Stomach (tissue), 9 donors: ENCODE data around the gene FRMPD3. TPM values are rescaled to one million over a fixed set of nuclear protein-coding genes. Genes with fewer than 3 reads are reported as not detected.
A peak's percentile ranks its signal among the peaks of the same experiment; 100 is the strongest.
"Not testable (repeated sequence)": the region's sequence is repeated elsewhere in the genome, so short reads cannot be mapped to it uniquely, and the experiment has no call there.

Experiments used
- DNase-seq, 2 donors: peaks; one replicate each; pipeline versions ENCODE4 v3.0.0 to v3.0.0-alpha.2; 2013 to 2019
- H3K27ac ChIP-seq, 5 donors: fragments of 200-600 bp in 4 of 5; sonication (generic) in 4 of 5; one replicate each; pipeline ENCODE4 v1.5.1; 2013 to 2019; ENCODE audit warnings: mild to moderate bottlenecking in 1 of 5, moderate library complexity in 1 of 5
- H3K27me3 ChIP-seq, 3 donors: fragments of 200-600 bp; sonication (generic); one replicate each; pipeline ENCODE4 v1.5.1; 2017 to 2019; ENCODE audit warnings: mixed run types in 1 of 3
- H3K36me3 ChIP-seq, 4 donors: fragments of 200-600 bp; sonication (generic); 1 replicate in 3 of 4; 2 replicates in 1 of 4; pipeline ENCODE4 v1.5.1; 2016 to 2019
- H3K4me1 ChIP-seq, 4 donors: fragments of 200-600 bp; sonication (generic); one replicate each; pipeline ENCODE4 v1.5.1; 2016 to 2019
- H3K4me3 ChIP-seq, 4 donors: fragments of 200-600 bp; sonication (generic) in 3 of 4; one replicate each; pipeline ENCODE4 v1.5.1; 2016 to 2019; ENCODE audit warnings: mild to moderate bottlenecking in 1 of 4
- H3K9me3 ChIP-seq, 4 donors: fragments of 200-600 bp; sonication (generic); one replicate each; pipeline ENCODE4 v1.5.1; 2016 to 2019
- EP300 ChIP-seq: sonication (generic); formaldehyde crosslinking; IDR thresholded peaks from one replicate; pipeline ENCODE4 v1.6.1; 2017; ENCODE audit warnings: antibody characterized with exemption
- POLR2A ChIP-seq, 4 donors: fragments of 450-650 bp; IDR thresholded peaks; one replicate each; pipeline ENCODE4 v1.6.1; 2016; ENCODE audit warnings: antibody characterized with exemption in 4 of 4, control low read depth in 2 of 4, mild to moderate bottlenecking in 1 of 4, moderate library complexity in 1 of 4
- POLR2AphosphoS5 ChIP-seq, 3 donors: sonication (generic); formaldehyde crosslinking; IDR thresholded peaks; one replicate each; pipeline ENCODE4 v1.6.1; 2016; ENCODE audit warnings: antibody characterized with exemption in 3 of 3
- WGBS, 5 donors: extraction: QIAGEN DNeasy Blood & Tissue Kit in 3 of 5; methylation state at CpG; one replicate each; pipeline versions ENCODE4 v1.1.5 to v1.1.7; 2013 to 2018; 5-methylcytosine and 5-hydroxymethylcytosine counted together
- intact Hi-C: fragments of 100-400 bp; cut with DNase I; formaldehyde crosslinking; loops from one replicate; pipeline ENCODE4 v1.15.1; 2023; ENCODE audit warnings: low total_unique reads
- polyA plus RNA-seq, 3 donors: library from polyadenylated mRNA; stranded (reverse); fragments of 200-250 nt; gene quantifications; one replicate each; pipeline ENCODE4 v1.2.3, GENCODE V29; 2013
- total RNA-seq, 5 donors: library from RNA; depleted of rRNA; stranded (reverse); fragments of >200 nt; gene quantifications; one replicate each; pipeline versions ENCODE4 v1.1.0 to v1.2.3, GENCODE V29; 2014 to 2016
- TF ChIP-seq, protein P1 (sequence below), 7 experiments: fragments of 450-650 bp in 4 of 7; fragments of 200-600 bp in 3 of 7; sonication (generic) in 3 of 7; IDR thresholded peaks; one replicate each; pipeline ENCODE4 v1.5.1; 2016 to 2019; ENCODE audit warnings: antibody characterized with exemption in 7 of 7, control low read depth in 2 of 7, mild to moderate bottlenecking in 1 of 7
- donor health status: healthy with polysubstance abuse.
- donor health status: Bipolar disorder and iron deficiency.
- donor health status: healthy.

FRMPD3 gene
- total and polyA plus RNA-seq, 8 donors = 0.05 to 0.73 (median 0.06) TPM; not detected in 5

DNA sequence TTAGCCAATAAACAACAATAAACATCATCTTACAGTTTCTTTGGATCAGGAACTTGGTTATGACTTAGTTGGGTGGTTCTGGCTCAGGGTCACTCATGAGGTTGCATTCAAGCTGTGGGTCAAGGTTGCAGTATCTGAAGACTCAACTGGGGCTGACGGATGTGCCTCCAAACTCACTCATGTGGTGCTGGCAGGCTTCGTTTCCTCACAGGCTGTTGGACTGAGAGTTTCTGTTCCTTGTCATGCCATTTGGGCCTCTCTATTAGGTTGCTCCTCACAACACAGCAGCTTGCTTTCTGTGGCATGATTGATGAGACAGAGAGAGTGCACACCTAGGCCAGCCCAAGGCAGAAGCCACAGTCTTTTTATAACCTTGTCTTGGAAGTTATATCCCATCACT, 20.7 kb downstream of the FRMPD3 start:
- no peaks in the 10 kb centered on the region for H3K36me3 ChIP-seq
- no peaks in the 10 kb centered on the region for H3K4me1 ChIP-seq
- intact Hi-C loops = no loop called here
- TF ChIP-seq POLR2A (IDR thresholded peaks at IDR 0.05) (no peak), POLR2AphosphoS5 (IDR thresholded peaks at IDR 0.05) (no peak), EP300 (no peak)
- TF ChIP-seq, protein P1, sequence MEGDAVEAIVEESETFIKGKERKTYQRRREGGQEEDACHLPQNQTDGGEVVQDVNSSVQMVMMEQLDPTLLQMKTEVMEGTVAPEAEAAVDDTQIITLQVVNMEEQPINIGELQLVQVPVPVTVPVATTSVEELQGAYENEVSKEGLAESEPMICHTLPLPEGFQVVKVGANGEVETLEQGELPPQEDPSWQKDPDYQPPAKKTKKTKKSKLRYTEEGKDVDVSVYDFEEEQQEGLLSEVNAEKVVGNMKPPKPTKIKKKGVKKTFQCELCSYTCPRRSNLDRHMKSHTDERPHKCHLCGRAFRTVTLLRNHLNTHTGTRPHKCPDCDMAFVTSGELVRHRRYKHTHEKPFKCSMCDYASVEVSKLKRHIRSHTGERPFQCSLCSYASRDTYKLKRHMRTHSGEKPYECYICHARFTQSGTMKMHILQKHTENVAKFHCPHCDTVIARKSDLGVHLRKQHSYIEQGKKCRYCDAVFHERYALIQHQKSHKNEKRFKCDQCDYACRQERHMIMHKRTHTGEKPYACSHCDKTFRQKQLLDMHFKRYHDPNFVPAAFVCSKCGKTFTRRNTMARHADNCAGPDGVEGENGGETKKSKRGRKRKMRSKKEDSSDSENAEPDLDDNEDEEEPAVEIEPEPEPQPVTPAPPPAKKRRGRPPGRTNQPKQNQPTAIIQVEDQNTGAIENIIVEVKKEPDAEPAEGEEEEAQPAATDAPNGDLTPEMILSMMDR (IDR thresholded peaks at IDR 0.05) = no peak
- no peak for DNase-seq
- H3K4me3 ChIP-seq = no peak overlapping the region
- no peak overlapping the region for H3K27ac ChIP-seq
- peaks cover 0 to 13% (median 0%) of the 10 kb centered on the region in 3 donors for H3K27me3 ChIP-seq
- peaks cover 0 to 6% (median 0%) of the 10 kb centered on the region in 4 donors for H3K9me3 ChIP-seq
- 60 to 88% (median 82%) methylated on average over 1 to 2 of the region's 2 CpGs for WGBS, 5 donors

GRCh38 chrX:107470971-107471370, 21.5 kb downstream of the FRMPD3 start:
- intact Hi-C loops = no loop called here
- Histone ChIP-seq H3K27me3 (peaks cover 0 to 13% (median 0%) of the 10 kb centered on the region in 3 donors), H3K4me1 (no peaks in the 10 kb centered on the region), H3K27ac (no peak overlapping the region), H3K4me3 (no peak overlapping the region), H3K9me3 (peaks cover 0 to 6% (median 0%) of the 10 kb centered on the region in 4 donors), H3K36me3 (no peaks in the 10 kb centered on the region)
- 38 to 50% (median 47%) methylated on average over 6 to 7 of the region's 7 CpGs for WGBS, 5 donors
- no peak for DNase-seq
- TF ChIP-seq, protein P1 (IDR thresholded peaks at IDR 0.05) = no peak
- TF ChIP-seq POLR2AphosphoS5 (IDR thresholded peaks at IDR 0.05) (no peak), POLR2A (IDR thresholded peaks at IDR 0.05) (no peak), EP300 (no peak)

GRCh38 chrX:107471420-107471819, 22.0 kb downstream of the FRMPD3 start:
- H3K27ac ChIP-seq, DNase-seq, H3K4me1 ChIP-seq, H3K9me3 ChIP-seq, H3K36me3 ChIP-seq, intact Hi-C loops, H3K4me3 ChIP-seq: not testable (repeated sequence)
- WGBS, 5 donors = 83 to 91% (median 89%) methylated on average over 4 of the region's 4 CpGs
- H3K27me3 ChIP-seq = peaks cover 0 to 13% (median 0%) of the 10 kb centered on the region in 3 donors

DNA sequence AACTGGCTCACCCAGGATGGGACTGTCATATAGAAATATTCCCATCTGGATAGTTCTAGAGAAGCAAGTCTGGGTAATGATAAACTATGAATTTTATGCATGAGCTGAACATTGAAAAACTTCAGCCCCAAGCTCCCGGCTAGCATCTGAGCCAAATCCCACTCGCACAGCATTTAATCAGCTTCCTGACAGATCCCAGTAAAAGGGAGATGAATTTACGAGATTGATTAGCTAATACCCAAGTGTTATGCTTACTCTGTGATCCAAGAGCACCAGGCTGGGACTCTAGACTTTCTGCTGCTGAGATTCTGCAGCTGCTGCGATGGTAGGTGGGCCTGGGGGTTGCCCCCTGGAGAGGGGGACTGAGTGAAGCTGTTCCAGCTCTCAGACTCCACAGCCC, 28.0 kb downstream of the FRMPD3 start:
- Histone ChIP-seq H3K27ac (no peak overlapping the region), H3K4me3 (no peak overlapping the region), H3K4me1 (no peaks in the 10 kb centered on the region), H3K36me3 (no peaks in the 10 kb centered on the region), H3K27me3 (peaks cover 0 to 18% (median 0%) of the 10 kb centered on the region in 3 donors), H3K9me3 (no peaks in the 10 kb centered on the region)
- TF ChIP-seq EP300 (no peak), POLR2A (IDR thresholded peaks at IDR 0.05) (no peak), POLR2AphosphoS5 (IDR thresholded peaks at IDR 0.05) (no peak)
- TF ChIP-seq, protein P1 (IDR thresholded peaks at IDR 0.05) = no peak
- intact Hi-C loops = no loop called here
- WGBS, 5 donors = 49 to 71% (median 65%) methylated on average over 4 of the region's 4 CpGs
- peak in 1 of 2 donors; percentile 20 for DNase-seq

GRCh38 chrX:107480272-107480671, 30.8 kb downstream of the FRMPD3 start:
- Histone ChIP-seq H3K27me3 (peaks cover 0 to 28% (median 0%) of the 10 kb centered on the region in 3 donors), H3K27ac (no peak overlapping the region), H3K4me1 (no peaks in the 10 kb centered on the region), H3K4me3 (no peak overlapping the region), H3K36me3 (no peaks in the 10 kb centered on the region), H3K9me3 (no peaks in the 10 kb centered on the region)
- DNase-seq = no peak
- intact Hi-C loops = no loop called here
- 63 to 89% (median 76%) methylated on average over 4 to 5 of the region's 5 CpGs for WGBS, 5 donors
- no peak for TF ChIP-seq POLR2A (IDR thresholded peaks at IDR 0.05)
- TF ChIP-seq, protein P1 (IDR thresholded peaks at IDR 0.05) = no peak
- TF ChIP-seq EP300 = no peak
- no peak for TF ChIP-seq POLR2AphosphoS5 (IDR thresholded peaks at IDR 0.05)
